GM23248 (cell line): ENCODE measurements around the gene PIAS1. TPM values are rescaled to one million over a fixed set of nuclear protein-coding genes. Genes with fewer than 3 reads are reported as not detected.

Experiments used
- DNase-seq: peaks from one replicate; pipeline ENCODE4 v3.0.0-alpha.2; 2015
- H2AFZ ChIP-seq: fragments of 200-600 bp; sonication (generic); 2 replicates; pipeline ENCODE4 v1.6.1; 2016; ENCODE audit warnings: antibody characterized with exemption
- H3F3A ChIP-seq: fragments of 200-600 bp; sonication (generic); 2 replicates; pipeline ENCODE4 v1.6.1; 2016; ENCODE audit warnings: mild to moderate bottlenecking, antibody characterized with exemption, mixed run types; ENCODE audit not compliant: insufficient read depth
- H3K27ac ChIP-seq: fragments of 200-600 bp; sonication (generic); 2 replicates; pipeline ENCODE4 v1.5.1; 2016; ENCODE audit warnings: mild to moderate bottlenecking
- H3K27me3 ChIP-seq: fragments of 200-600 bp; sonication (generic); replicated peaks from 2 replicates; pipeline ENCODE4 v1.6.1; 2016; ENCODE audit warnings: mild to moderate bottlenecking; ENCODE audit not compliant: insufficient read depth
- H3K36me3 ChIP-seq: fragments of 200-600 bp; sonication (generic); 2 replicates; pipeline ENCODE4 v1.6.1; 2016; ENCODE audit warnings: low read depth, mild to moderate bottlenecking
- H3K4me1 ChIP-seq: fragments of 200-600 bp; sonication (generic); 2 replicates; pipeline ENCODE4 v1.6.1; 2016; ENCODE audit warnings: mild to moderate bottlenecking; ENCODE audit not compliant: insufficient read depth
- H3K4me2 ChIP-seq: fragments of 200-600 bp; sonication (generic); one replicate; pipeline ENCODE4 v1.6.1; 2016; ENCODE audit warnings: mild to moderate bottlenecking; ENCODE audit not compliant: unreplicated experiment
- H3K4me3 ChIP-seq: fragments of 200-600 bp; sonication (generic); 2 replicates; pipeline ENCODE4 v1.5.1; 2016; ENCODE audit warnings: mild to moderate bottlenecking
- H3K79me2 ChIP-seq: fragments of 200-600 bp; sonication (generic); 2 replicates; pipeline ENCODE4 v1.6.1; 2016; ENCODE audit warnings: mild to moderate bottlenecking; ENCODE audit not compliant: insufficient read depth
- H3K9ac ChIP-seq: fragments of 200-600 bp; sonication (generic); 2 replicates; pipeline ENCODE4 v1.6.1; 2016; ENCODE audit warnings: mild to moderate bottlenecking
- H3K9me2 ChIP-seq: fragments of 200-600 bp; sonication (generic); 2 replicates; pipeline ENCODE4 v1.6.1; 2016; ENCODE audit warnings: mixed run types, mild to moderate bottlenecking, moderate library complexity; ENCODE audit not compliant: insufficient read depth
- H3K9me3 ChIP-seq: fragments of 200-600 bp; sonication (generic); one replicate; pipeline ENCODE4 v1.6.1; 2017; ENCODE audit warnings: low read depth
- H4K20me1 ChIP-seq: fragments of 200-600 bp; sonication (generic); 2 replicates; pipeline ENCODE4 v1.6.0; 2016; ENCODE audit not compliant: insufficient read depth
- EZH2 ChIP-seq: fragments of 200-600 bp; sonication (generic); IDR thresholded peaks from 2 replicates; pipeline ENCODE4 v1.6.1; 2018; ENCODE audit warnings: antibody characterized with exemption, mild to moderate bottlenecking; ENCODE audit not compliant: insufficient read depth, poor library complexity, severe bottlenecking
- EZH2phosphoT487 ChIP-seq: fragments of 200-600 bp; sonication (generic); IDR thresholded peaks from 2 replicates; pipeline ENCODE4 v1.6.1; 2018; ENCODE audit warnings: antibody characterized with exemption, moderate library complexity, mild to moderate bottlenecking, low read depth; ENCODE audit not compliant: insufficient read depth
- WGBS, 2 experiments: methylation state at CpG; one replicate each; pipeline ENCODE4 v1.1.6; 2015 to 2017; ENCODE audit warnings: low lambda C conversion rate in 2 of 2, low coverage in 1 of 2; ENCODE audit errors: missing lambda C conversion rate in 2 of 2; 5-methylcytosine and 5-hydroxymethylcytosine counted together
- in situ Hi-C: fragments of 300-500 bp; cut with MboI; formaldehyde crosslinking; loops from 2 replicates; pipeline ENCODE4 v1.15.0; 2020
- polyA plus RNA-seq: library from polyadenylated mRNA; unstranded; fragments of >200 nt; fragmentation: Nextera tagmentation; extraction: Ambion mirVana; gene quantifications from 2 replicates; pipeline ENCODE4 v1.2.1, GENCODE V29; 2016
- total RNA-seq: library from RNA; depleted of rRNA; stranded (reverse); fragments of >200 nt; shearing (Covaris generic); gene quantifications from 2 replicates; pipeline ENCODE4 v1.2.3, GENCODE V29; 2014

PIAS1 gene
- total and polyA plus RNA-seq, 2 experiments from 2014 or later, result 14.8 to 34.4 TPM

GRCh38 chr15:68195336-68196112 is 141.4 kb downstream of the PIAS1 start:
- Histone ChIP-seq H3K79me2 (no peaks in the 10 kb centered on the region), H3K9me3 (no peaks in the 10 kb centered on the region), H3K4me3 (no peak overlapping the region), H4K20me1 (no peaks in the 10 kb centered on the region), H3K9ac (no peak overlapping the region), H3K27ac (no peak overlapping the region), H3K27me3 (no peaks in the 10 kb centered on the region), H2AFZ (no peak overlapping the region), H3K4me2 (no peak overlapping the region), H3K9me2 (no peaks in the 10 kb centered on the region), H3F3A (no peaks in the 10 kb centered on the region), H3K36me3 (peaks cover 8% of the 10 kb centered on the region; the same call in 1 of the 2 replicates), H3K4me1 (no peaks in the 10 kb centered on the region)
- WGBS, 2 experiments, result 84 to 89% methylated on average over 8 of the region's 8 CpGs
- in situ Hi-C loops, result no loop called here
- TF ChIP-seq EZH2phosphoT487, result no peak
- no peak for TF ChIP-seq EZH2
- DNase-seq, result no peak

DNA sequence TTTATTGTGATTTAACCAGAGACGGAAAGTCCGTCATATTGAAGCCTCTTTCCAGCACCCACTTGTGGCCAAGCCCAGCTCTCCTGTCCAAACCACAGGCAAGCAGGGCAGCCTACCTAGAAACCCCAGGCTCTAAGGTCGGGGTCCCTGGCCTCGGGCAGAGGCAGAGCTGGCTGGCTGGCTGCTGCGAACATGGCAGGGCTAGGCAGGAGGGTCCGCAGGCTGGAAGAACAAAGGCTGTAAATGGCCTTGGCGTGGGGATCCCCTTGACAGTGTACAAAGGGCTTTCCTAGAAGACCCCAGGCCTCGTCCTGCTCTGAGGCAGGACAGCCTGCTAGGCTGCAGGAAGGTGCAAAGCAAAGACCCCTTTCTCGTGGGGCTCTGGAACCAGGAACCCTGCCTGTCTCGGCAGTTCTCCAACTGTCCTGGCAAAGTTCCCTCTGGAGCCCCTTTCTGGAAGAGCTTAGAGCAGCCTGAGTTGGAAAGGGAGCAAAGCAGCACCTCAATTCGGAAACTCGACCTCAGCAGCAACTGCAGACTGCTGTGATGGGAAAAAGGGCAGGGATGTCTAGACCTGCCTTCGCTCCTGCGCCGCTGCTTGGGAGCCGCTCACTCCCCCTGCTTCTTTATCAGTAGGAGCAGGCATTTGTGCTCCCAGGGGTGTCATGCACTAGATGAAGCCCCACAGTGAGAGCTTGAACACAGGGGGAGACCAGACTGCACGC is 142.5 kb downstream of the PIAS1 start:
- H3F3A ChIP-seq, result no peaks in the 10 kb centered on the region

GRCh38 chr15:68197170-68197492 is 143.0 kb downstream of the PIAS1 start:
- in situ Hi-C loops, result no loop called here
- Histone ChIP-seq H3K9me3 (no peaks in the 10 kb centered on the region), H3F3A (no peaks in the 10 kb centered on the region), H3K27me3 (no peaks in the 10 kb centered on the region), H3K4me3 (no peak overlapping the region), H3K27ac (no peak overlapping the region), H2AFZ (no peak overlapping the region), H3K79me2 (no peaks in the 10 kb centered on the region), H3K36me3 (no peaks in the 10 kb centered on the region; the same call in 1 of the 2 replicates), H3K4me1 (no peaks in the 10 kb centered on the region), H3K9me2 (no peaks in the 10 kb centered on the region), H4K20me1 (no peaks in the 10 kb centered on the region), H3K4me2 (no peak overlapping the region), H3K9ac (no peak overlapping the region)
- WGBS, 2 experiments, result 81 to 89% methylated on average over 8 of the region's 8 CpGs
- TF ChIP-seq EZH2 (no peak), EZH2phosphoT487 (no peak)
- no peak for DNase-seq

More for the DNA sequence above, 142.5 kb downstream of the PIAS1 start:
- TF ChIP-seq EZH2phosphoT487 (no peak), EZH2 (no peak)
- Histone ChIP-seq H4K20me1 (no peaks in the 10 kb centered on the region), H2AFZ (no peak overlapping the region), H3K27ac (no peak overlapping the region), H3K36me3 (peaks cover under 1% of the 10 kb centered on the region; the same call in 1 of the 2 replicates), H3K4me3 (no peak overlapping the region), H3K9me3 (no peaks in the 10 kb centered on the region), H3K27me3 (no peaks in the 10 kb centered on the region), H3K79me2 (no peaks in the 10 kb centered on the region), H3K4me2 (no peak overlapping the region), H3K9ac (no peak overlapping the region), H3K9me2 (no peaks in the 10 kb centered on the region), H3K4me1 (no peaks in the 10 kb centered on the region)
- WGBS, 2 experiments, result 83 to 87% methylated on average over 17 of the region's 17 CpGs
- in situ Hi-C loops, result no loop called here
- no peak for DNase-seq

GRCh38 chr15:68197661-68198437 is 143.7 kb downstream of the PIAS1 start:
- Histone ChIP-seq H3K9me3 (no peaks in the 10 kb centered on the region), H3K4me3 (no peak overlapping the region), H3K9me2 (no peaks in the 10 kb centered on the region), H3K79me2 (no peaks in the 10 kb centered on the region), H3K4me1 (no peaks in the 10 kb centered on the region), H3K9ac (no peak overlapping the region), H2AFZ (no peak overlapping the region), H3K4me2 (no peak overlapping the region), H3K27ac (no peak overlapping the region), H3F3A (no peaks in the 10 kb centered on the region), H3K36me3 (no peaks in the 10 kb centered on the region; the same call in 1 of the 2 replicates), H3K27me3 (no peaks in the 10 kb centered on the region), H4K20me1 (no peaks in the 10 kb centered on the region)
- in situ Hi-C loops, result no loop called here
- DNase-seq, result no peak
- 86 to 90% methylated on average over 11 of the region's 11 CpGs for WGBS, 2 experiments
- TF ChIP-seq EZH2phosphoT487 (no peak), EZH2 (no peak)
